Measurements from ENCODE around the gene RGS5. TPM values are rescaled to one million over a fixed set of nuclear protein-coding genes. Genes with fewer than 3 reads are reported as not detected.

Gene RGS5
- total and polyA plus RNA-seq, 12 donors: 83.9 to 393 (median 176) TPM

DNA sequence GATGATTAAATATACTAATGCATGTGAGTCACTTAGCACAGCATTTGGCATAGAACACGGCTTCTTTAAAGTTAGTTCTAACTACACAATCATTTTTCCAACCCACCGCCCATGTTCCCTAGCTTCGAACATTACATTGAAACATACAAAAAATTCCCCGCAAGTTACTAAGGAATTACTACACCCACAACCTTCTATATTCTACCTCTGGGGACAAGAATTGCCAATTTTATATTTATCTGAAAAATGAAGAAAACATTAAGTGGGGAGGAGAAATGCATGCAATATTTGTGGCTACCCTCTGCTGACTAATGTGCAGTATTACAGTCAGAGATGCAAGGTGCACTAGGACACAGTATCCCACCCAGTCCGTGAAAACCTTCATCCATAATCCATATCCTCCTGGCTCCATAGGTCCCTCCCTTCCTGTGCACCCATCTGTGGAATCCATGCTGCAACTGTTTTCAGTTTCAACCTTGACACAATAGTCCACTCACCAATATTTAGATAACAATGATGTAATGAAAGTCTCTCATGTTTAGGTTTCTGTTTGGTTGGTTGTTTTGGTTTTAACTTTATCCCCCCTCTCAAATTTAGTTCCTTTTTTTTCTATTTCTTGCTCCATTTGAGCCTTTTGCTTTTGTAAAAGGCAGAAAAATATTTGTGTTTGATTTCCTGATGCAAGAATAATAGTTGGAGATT, 31.6 kb downstream of the RGS5 start:
- intact Hi-C loops (cut with DNase I): loop anchor here in 8 of 10 donors (2.0 to 10.0 kb wide), 6 partner anchors 98 to 319 kb away; no protein-coding TSS in a partner anchor
- WGBS, 2 donors: 65 to 67% methylated on average over 5 of the region's 5 CpGs
- Histone ChIP-seq H3K4me1 (peaks cover 4 to 78% (median 28%) of the 10 kb centered on the region in 9 donors), H3K27ac (peak overlapping the region in 4 of 10 donors; percentile 7 to 54 (median 32)), H3K4me3 (no peak overlapping the region), H3K27me3 (no peaks in the 10 kb centered on the region), H3K36me3 (no peaks in the 10 kb centered on the region), H3K9me3 (no peaks in the 10 kb centered on the region)
- TF ChIP-seq, protein P1, sequence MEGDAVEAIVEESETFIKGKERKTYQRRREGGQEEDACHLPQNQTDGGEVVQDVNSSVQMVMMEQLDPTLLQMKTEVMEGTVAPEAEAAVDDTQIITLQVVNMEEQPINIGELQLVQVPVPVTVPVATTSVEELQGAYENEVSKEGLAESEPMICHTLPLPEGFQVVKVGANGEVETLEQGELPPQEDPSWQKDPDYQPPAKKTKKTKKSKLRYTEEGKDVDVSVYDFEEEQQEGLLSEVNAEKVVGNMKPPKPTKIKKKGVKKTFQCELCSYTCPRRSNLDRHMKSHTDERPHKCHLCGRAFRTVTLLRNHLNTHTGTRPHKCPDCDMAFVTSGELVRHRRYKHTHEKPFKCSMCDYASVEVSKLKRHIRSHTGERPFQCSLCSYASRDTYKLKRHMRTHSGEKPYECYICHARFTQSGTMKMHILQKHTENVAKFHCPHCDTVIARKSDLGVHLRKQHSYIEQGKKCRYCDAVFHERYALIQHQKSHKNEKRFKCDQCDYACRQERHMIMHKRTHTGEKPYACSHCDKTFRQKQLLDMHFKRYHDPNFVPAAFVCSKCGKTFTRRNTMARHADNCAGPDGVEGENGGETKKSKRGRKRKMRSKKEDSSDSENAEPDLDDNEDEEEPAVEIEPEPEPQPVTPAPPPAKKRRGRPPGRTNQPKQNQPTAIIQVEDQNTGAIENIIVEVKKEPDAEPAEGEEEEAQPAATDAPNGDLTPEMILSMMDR (IDR thresholded peaks at IDR 0.05): peak in 6 of 9 donors; percentile 28 to 56 (median 40)
- DNase-seq (no peak), ATAC-seq (peak in 1 of 8 donors; percentile 27)

DNA sequence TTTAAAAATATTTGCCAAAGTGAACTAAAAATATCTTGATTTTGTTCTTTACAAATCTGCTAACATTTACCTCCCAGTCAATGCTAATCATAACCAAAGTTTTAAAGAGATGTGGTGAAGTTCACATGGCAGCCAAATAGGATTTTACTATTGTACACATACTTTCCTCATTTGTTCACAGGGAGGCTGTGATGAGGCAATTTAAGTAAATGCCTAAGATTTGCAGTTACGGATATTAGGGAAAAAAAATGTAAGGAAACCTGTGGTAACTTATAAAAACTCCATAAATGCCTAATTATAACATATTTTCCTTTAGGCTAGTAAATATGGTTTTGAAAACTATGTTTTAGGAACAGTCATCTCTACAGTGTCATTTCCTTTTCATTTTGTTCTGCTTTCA, 32.4 kb downstream of the RGS5 start:
- Histone ChIP-seq H3K36me3 (no peaks in the 10 kb centered on the region), H3K4me3 (no peak overlapping the region), H3K4me1 (peaks cover 4 to 79% (median 36%) of the 10 kb centered on the region in 9 donors), H3K9me3 (no peaks in the 10 kb centered on the region), H3K27ac (peak overlapping the region in 4 of 10 donors; percentile 16 to 54 (median 26)), H3K27me3 (no peaks in the 10 kb centered on the region)
- WGBS, 2 donors: 76 to 83% methylated on average over 1 of the region's 1 CpG
- no peak for DNase-seq
- TF ChIP-seq, protein P1 (IDR thresholded peaks at IDR 0.05): no peak
- ATAC-seq: no peak
- intact Hi-C loops (cut with DNase I): loop anchor here in 8 of 10 donors (2.0 to 10.0 kb wide), 6 partner anchors 98 to 318 kb away; no protein-coding TSS in a partner anchor

DNA sequence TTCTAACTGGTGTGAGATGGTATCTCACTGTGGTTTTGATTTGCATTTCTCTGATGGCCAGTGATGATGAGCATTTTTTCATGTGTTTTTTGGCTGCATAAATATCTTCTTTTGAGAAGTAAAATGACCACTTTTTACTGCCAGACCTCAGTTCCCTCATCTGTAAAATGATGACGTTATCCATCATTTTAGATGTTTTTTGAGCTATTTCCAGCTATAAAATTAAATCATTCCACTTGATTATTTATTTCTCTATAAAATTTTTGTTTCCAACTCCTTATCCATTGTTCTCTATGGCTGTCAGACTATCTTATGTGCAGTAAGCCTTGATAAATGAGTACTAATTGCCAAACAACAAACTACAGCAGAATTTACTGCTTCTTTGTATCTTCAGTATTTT, 33.2 kb downstream of the RGS5 start:
- H3K9me3 ChIP-seq: no peaks in the 10 kb centered on the region
- no peaks in the 10 kb centered on the region for H3K27me3 ChIP-seq
- peaks cover 0 to 3% (median 0%) of the 10 kb centered on the region in 9 donors for H3K36me3 ChIP-seq
- DNase-seq (no peak), ATAC-seq (no peak)
- intact Hi-C loops (cut with DNase I): no loop called here
- 76 to 84% methylated on average over 1 of the region's 1 CpG for whole genome bisulfite sequencing, 2 donors
- H3K4me1 ChIP-seq: peaks cover 4 to 73% (median 29%) of the 10 kb centered on the region in 9 donors
- TF ChIP-seq, protein P1 (IDR thresholded peaks at IDR 0.05): no peak
- no peak overlapping the region for H3K4me3 ChIP-seq
- peak overlapping the region in 2 of 10 donors; percentile 22 to 54 for H3K27ac ChIP-seq

DNA sequence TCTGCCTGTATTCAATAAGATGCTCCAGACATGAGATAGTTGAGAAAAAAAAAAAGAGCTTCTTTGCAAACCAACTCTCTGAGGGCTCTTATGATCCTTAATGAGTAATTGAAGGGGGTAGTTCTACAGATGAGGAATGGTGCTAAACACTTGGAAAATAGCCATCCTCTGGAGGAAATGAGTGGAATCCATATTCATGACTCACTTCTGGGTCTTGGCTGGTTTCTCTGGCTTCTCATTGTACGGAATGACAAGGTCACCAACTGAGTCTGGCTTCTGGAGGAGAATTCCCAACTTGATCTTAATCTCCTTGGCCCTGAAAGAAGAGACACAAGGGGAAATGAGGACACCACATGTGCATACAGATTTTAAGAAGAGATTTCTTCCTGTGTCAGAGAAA, 34.7 kb downstream of the RGS5 start:
- DNase-seq: peak in 1 of 2 donors; percentile 31
- Histone ChIP-seq H3K4me3 (no peak overlapping the region), H3K36me3 (peaks cover 0 to 3% (median 0%) of the 10 kb centered on the region in 9 donors), H3K27me3 (no peaks in the 10 kb centered on the region), H3K27ac (peak overlapping the region in 6 of 10 donors; percentile 54 to 66 (median 61)), H3K4me1 (peaks cover 4 to 69% (median 27%) of the 10 kb centered on the region in 9 donors), H3K9me3 (no peaks in the 10 kb centered on the region)
- 14 to 19% methylated on average over 1 of the region's 1 CpG for WGBS, 2 donors
- TF ChIP-seq, protein P1 (IDR thresholded peaks at IDR 0.05): no peak
- peak; percentile 73 to 92 (median 80) for ATAC-seq
- intact Hi-C loops (cut with DNase I): no loop called here

All from heart right ventricle (tissue), 16 donors.